D341Med (cell line): ENCODE measurements around the gene TRPC4.

ENCODE experiments used
- DNase-seq: peaks from one replicate; pipeline ENCODE4 v3.0.0; 2012; ENCODE audit warnings: low spot score

Gene TRPC4

DNA sequence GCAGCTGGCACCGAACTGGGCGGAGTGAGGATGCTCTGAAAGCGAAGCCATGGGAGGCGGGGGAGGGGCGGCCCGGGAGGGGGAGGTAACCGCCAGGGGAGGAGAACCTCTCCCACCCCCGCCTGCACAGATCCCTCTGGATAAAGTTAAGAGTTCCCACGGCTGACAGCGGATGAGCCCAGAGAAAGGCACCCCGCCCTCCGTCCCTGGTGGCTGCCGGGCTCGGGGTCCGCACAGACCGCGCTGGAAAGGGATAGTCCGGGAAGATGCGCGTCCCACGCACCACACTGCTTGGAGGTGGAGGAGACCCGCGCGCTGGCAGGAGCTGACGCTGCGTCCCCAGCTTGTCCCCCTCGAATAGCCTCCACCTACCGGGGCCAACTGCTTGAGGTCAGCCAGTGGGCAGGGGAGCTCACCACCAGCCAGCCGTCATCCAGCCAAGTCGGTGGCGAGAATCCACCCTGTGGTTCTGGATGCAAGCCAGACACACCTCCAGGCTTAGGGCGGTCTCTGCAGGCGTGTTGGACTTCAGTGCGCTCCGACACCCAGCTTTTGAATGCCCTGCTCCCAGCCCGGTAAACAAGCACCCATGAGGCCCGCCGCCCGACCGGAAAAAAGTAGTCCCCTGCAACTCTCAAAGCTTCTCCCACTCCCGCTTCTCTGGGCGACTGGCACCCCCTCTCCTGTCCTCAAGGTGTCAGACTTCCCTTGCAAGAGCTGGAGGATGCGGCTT lies at the start of gene TRPC4:
Gene TRPC4, minus strand, starts transcription at position 17 of the 733 bp plus-strand sequence. CDS start 86,439 bp downstream, outside the sequence.
- DNase-seq: peak; percentile 53

- DNase-seq: no peak
These were observed 49.2 kb upstream of the TRPC4 start for GRCh38 chr13:37918751-37919150.

DNA sequence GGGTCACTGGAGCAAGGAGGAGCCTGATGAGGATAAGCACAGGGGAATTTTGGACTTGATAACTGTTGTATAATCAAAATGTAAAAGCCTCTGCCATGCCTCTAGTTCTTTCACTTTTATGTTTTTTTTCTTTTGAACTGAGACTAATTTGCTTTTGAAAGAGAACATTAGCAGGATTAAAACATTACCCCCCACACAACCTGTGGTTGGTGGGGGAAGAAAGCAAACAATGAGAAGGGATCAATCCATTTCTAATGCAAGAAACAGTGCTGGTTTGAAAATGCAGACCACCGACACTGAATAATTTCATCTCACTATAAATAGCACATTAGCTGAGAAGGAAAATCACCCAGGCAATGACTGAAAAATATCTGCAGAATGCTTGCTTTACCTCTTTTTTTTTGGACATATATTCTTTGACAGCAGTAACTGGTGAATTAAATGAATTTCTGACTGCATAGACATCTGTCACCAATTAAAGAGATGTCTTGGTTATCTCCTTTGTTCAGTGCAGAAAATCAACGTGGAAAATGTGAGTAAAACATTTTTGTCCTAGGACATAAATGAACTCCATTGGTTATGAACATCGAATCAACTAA lies 48.6 kb upstream of the TRPC4 start:
- no peak for DNase-seq

- DNase-seq: no peak
These were observed 45.3 kb upstream of the TRPC4 start for GRCh38 chr13:37914781-37915391.

GRCh38 chr13:37910790-37911189 lies 41.2 kb upstream of the TRPC4 start:
- DNase-seq: no peak

- DNase-seq: no peak
These were observed 37.3 kb upstream of the TRPC4 start for GRCh38 chr13:37906880-37907279.

DNA sequence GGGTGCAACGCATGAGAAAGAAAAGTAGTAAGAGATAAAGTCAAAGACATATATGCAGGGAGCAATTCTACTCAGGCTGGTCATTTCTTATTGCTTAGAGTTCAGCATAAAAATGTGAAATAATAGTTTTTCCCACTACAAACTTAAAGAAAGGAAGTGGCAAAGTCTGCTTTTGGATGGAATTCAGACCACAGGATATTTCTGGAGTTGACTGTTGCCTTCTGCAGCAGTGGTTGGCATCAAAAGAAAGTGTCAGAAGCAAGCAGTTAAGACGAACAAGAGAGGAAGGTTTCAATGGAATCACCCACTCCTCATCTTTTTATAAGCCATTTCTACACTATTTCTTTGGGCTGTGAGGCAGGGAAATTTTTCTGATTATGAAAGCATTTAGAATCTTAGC lies 36.2 kb upstream of the TRPC4 start:
- DNase-seq: no peak

DNA sequence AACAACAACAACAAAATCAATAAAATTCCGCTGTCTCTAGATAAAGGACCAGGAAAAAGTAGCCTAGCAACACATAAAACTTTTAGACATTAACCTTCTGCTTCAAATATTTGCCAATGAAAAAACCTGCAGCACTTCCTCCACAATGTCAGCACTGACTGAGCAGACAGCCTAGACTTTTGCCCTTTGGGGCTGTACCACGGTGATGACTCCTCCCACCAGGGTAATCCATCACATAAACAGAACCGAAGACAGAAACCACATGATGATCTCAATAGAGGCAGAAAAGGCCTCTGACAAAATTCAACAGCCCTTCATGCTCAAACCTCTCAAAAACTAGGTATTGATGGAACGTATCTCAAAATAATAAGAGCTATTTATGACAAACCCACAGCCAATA lies 30.2 kb upstream of the TRPC4 start:
- no peak for DNase-seq

- no peak for DNase-seq
These were observed 23.7 kb upstream of the TRPC4 start for GRCh38 chr13:37893321-37893720.

GRCh38 chr13:37889820-37890219 lies 20.2 kb upstream of the TRPC4 start:
- no peak for DNase-seq

DNA sequence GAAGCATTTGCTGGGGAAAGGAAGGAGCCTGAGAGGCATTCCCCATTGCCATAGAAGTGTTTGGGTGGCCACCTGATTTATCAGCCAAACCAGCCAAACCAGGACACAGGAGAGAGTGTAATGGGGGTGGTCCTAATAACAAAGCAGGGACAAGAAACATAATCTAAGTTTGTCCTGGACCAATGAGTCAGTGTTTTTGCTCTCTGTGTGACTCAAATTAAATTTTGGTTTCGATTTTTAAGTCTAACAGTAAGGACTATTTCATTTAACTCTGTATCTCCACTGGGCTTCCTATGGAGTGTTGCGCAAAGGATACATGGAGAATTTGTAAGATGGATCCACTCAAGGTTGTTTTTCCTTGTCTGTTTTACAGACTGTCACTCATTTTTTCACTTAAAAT lies 19.5 kb upstream of the TRPC4 start:
- DNase-seq: no peak

DNA sequence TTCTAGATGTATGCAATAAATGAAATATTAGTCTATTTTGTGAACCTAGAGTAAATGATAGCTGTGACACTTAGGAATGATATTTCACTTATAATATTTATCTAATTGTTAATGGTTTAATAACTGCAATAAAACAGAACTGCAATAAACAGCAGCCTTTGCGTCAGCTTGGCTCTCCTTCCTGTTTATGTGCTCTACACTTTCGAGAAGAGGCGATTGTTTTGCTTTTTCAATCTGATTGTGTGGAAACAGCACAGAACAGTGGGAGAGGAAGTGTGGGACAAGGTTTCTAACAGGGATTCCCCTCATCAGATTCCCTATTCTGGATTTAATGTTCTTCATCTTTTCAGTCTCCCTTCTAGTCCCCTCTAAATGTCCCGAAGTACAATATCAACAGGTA lies 17.3 kb upstream of the TRPC4 start:
- no peak for DNase-seq

DNA sequence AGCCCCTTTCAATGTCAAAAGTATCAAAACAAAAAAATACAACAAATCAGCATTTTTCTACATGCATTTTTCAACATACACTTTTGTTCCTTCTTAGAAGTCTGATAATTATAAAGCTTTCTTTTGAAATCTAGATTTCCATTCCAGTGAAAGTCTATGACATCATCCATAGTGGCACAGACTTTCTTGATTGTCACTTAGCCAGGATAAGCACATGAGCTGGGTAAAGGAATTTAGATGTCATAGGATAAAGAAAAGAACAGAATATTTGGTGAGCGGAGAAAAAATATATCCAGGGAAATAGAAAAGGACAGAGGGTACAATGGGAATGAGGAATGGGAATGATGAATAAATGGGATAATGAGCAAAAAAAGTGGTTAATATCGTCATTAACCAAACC lies 15.1 kb upstream of the TRPC4 start:
- no peak for DNase-seq

- DNase-seq: no peak
These were observed 14.5 kb upstream of the TRPC4 start for GRCh38 chr13:37884026-37884425.

- no peak for DNase-seq
These were observed 9.3 kb upstream of the TRPC4 start for GRCh38 chr13:37878921-37879320.

DNA sequence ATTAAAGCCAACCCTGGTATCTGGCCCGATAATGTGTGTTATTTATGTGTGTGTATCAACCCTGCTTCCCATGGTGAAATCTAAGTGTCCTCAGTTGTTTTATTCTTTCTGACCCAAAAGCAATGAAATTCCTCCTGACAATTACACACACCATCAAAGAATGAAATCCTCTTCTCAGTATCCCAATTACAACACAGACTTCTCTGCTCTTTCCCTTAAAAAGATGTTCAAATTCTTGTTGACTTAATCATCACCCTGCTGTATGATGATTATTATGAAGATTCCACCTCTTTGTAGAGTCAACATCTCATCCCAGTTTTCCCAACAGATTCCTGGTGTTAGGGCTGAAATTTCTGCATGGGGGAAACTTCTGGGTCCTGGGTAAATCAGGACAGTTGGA lies 8.9 kb upstream of the TRPC4 start:
- DNase-seq: no peak

GRCh38 chr13:37870895-37871550 lies 1.5 kb upstream of the TRPC4 start:
- peak; percentile 15 for DNase-seq

GRCh38 chr13:37870489-37870845 lies 895 bp upstream of the TRPC4 start:
- no peak for DNase-seq

GRCh38 chr13:37869506-37869755 lies 141 bp downstream of the TRPC4 start:
- DNase-seq: peak; percentile 22

- DNase-seq: no peak
These were observed 674 bp downstream of the TRPC4 start for GRCh38 chr13:37868691-37869505.

DNA sequence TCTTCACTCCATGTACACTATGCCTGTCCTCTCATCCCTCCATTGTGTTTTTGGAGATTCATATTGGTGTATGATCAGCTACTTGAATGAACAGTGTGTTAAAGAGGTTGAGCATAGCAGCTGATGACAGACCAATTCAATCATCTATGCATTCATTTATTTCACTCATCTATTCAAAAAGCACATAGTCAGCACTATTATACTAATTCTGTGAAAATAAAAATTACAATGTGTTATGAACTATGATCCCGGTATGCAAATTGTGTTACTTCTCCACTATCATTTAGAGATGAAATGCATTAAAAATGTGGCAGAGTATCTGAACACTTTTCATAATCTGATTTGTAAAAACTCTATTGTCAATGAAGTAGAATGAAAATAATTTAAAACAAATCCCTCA lies 5.9 kb downstream of the TRPC4 start:
- no peak for DNase-seq

DNA sequence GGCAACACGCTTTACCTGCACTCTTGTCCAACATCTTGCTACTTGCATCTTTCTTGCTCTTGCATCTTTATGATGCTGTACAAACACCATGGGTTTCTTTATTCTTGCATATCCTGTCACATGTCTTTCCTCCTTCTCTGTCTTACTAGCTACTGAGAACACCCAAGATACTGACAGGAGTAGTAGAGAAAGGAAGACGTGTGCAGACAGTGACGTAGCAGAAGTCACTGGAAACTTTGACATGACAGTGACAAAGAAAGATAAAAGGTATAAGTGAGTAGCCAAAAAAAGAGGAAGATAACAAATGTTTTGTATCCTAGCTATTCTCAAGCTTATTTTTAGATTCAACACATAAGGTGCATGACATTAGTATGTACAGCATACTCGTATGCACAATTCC lies 34.2 kb downstream of the TRPC4 start:
- DNase-seq: no peak

DNA sequence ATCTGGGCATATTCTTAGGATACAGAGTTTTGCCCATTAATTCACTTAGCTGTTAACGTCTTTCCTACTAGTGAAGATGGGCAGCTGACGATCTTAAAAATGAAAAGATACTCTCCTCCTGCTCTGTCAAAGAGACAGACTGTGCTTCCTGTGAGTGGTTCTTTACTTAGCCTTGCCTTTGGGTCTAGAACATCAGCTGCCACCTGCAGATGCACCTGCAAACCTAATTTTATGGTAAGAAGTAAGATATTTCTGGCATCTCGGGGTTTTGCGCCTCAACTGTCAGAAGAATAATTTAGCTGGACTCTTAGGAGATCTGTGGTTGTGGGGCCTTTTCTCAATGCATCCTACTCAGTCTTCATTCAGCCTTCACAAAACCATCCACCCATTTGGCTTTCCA lies 36.2 kb downstream of the TRPC4 start:
- DNase-seq: no peak
